A549 (cell line): ENCODE results near the gene GPATCH2. TPM values are rescaled to one million over a fixed set of nuclear protein-coding genes. Genes with fewer than 3 reads are reported as not detected.

Experiments
- ATAC-seq, 2 experiments: fragments of 200-7000 bp in 1 of 2; fragments of >200 bp in 1 of 2; cut with Nextera tagmentation in 1 of 2; cut with Tn5 transposase in 1 of 2; 3 replicates each; pipeline versions ENCODE4 v1.8.0 to v1.9.1; 2018 to 2020; ENCODE audit warnings: mild to moderate bottlenecking in 1 of 2, moderate library complexity in 1 of 2
- CTCF ChIA-PET: fragments of 300-600 bp; sonication (Branson Sonifier 250); formaldehyde crosslinking; extraction: SDS; loops from one replicate; lab custom pipeline; 2021; ENCODE audit warnings: antibody characterized with exemption, inconsistent platforms; lab: Yijun Ruan, JAX
- POLR2A ChIA-PET: fragments of 350-600 bp; formaldehyde crosslinking; extraction: SDS; loops from one replicate; lab custom pipeline; 2021; ENCODE audit warnings: antibody characterized with exemption, inconsistent platforms; lab: Yijun Ruan, JAX
- DNase-seq, 2 experiments: peaks; one replicate each; pipeline versions ENCODE4 v3.0.0 to v3.0.0-alpha.2; 2011 to 2016; ENCODE audit warnings: low read depth in 1 of 2, low spot score in 1 of 2
- FAIRE-seq: peaks from 2 replicates; lab custom pipeline; 2011; peaks lifted over from hg19 to GRCh38; lab: Jason Lieb, UNC
- H3K27ac ChIP-seq, 2 experiments: fragments of >200 bp; sonication (Bioruptor Twin); formaldehyde crosslinking; 3 replicates each; pipeline ENCODE4 v1.5.1; 2016 to 2017
- H3K4me1 ChIP-seq: fragments of >200 bp; sonication (Bioruptor Twin); formaldehyde crosslinking; 3 replicates; pipeline ENCODE4 v1.6.1; 2016
- H3K4me2 ChIP-seq: fragments of >200 bp; sonication (Bioruptor Twin); formaldehyde crosslinking; 3 replicates; pipeline ENCODE4 v1.6.1; 2016
- H3K4me3 ChIP-seq: fragments of >200 bp; sonication (Bioruptor Twin); formaldehyde crosslinking; 3 replicates; pipeline ENCODE4 v1.5.1; 2016
- H3K9me3 ChIP-seq: fragments of >200 bp; sonication (Bioruptor Twin); formaldehyde crosslinking; 3 replicates; pipeline ENCODE4 v1.6.1; 2016
- ATOH8 ChIP-seq: fragments of 250-450 bp; sonication (Bioruptor Pico); IDR thresholded peaks from 2 replicates; pipeline ENCODE4 v1.5.0; 2020; ENCODE audit warnings: low read depth, mild to moderate bottlenecking, moderate library complexity
- BCL3 ChIP-seq: fragments of >200 bp; sonication (Bioruptor Twin); formaldehyde crosslinking; IDR thresholded peaks from 3 replicates; pipeline ENCODE4 v1.6.1; 2016
- CBX8 ChIP-seq: fragments of 200-600 bp; sonication (generic); IDR thresholded peaks from 2 replicates; pipeline ENCODE4 v1.6.1; 2016
- CHD2 ChIP-seq: fragments of 150-350 bp; IDR thresholded peaks from 2 replicates; pipeline ENCODE4 v1.6.1; 2014; ENCODE audit warnings: low read length; ENCODE audit not compliant: partially characterized antibody
- CTCF ChIP-seq: fragments of >200 bp; sonication (Bioruptor Twin); formaldehyde crosslinking; IDR thresholded peaks from 3 replicates; pipeline ENCODE4 v1.5.1; 2016
- E2F6 ChIP-seq: IDR thresholded peaks from 2 replicates; pipeline ENCODE4 v1.6.1; 2012; ENCODE audit warnings: low read depth, borderline replicate concordance
- EHF ChIP-seq: fragments of 250-450 bp; sonication (Bioruptor Pico); IDR thresholded peaks from 2 replicates; pipeline ENCODE4 v1.5.0; 2020; ENCODE audit warnings: mild to moderate bottlenecking
- EHMT2 ChIP-seq: fragments of 200-600 bp; sonication (generic); IDR thresholded peaks from 2 replicates; pipeline ENCODE4 v1.6.1; 2016; ENCODE audit warnings: antibody characterized with exemption, low read depth, mild to moderate bottlenecking, moderate library complexity
- ELK1 ChIP-seq: fragments of 150-350 bp; IDR thresholded peaks from 2 replicates; pipeline ENCODE4 v1.6.1; 2014; ENCODE audit warnings: low read depth, mild to moderate bottlenecking, low read length
- EP300 ChIP-seq, 2 experiments: fragments of >200 bp; sonication (Bioruptor Twin); formaldehyde crosslinking; IDR thresholded peaks; 2 replicates in 1 of 2; 3 replicates in 1 of 2; pipeline ENCODE4 v1.6.1; 2016 to 2017
- FOSB ChIP-seq: fragments of 250-450 bp; sonication (Bioruptor Pico); IDR thresholded peaks from 2 replicates; pipeline ENCODE4 v1.5.0; 2020; ENCODE audit warnings: mild to moderate bottlenecking, moderate library complexity
- FOXS1 ChIP-seq: fragments of 250-450 bp; sonication (Bioruptor Pico); IDR thresholded peaks from 2 replicates; pipeline ENCODE4 v1.5.0; 2020; ENCODE audit warnings: mild to moderate bottlenecking, moderate library complexity
- HDAC2 ChIP-seq: fragments of 200-600 bp; sonication (generic); IDR thresholded peaks from 2 replicates; pipeline ENCODE4 v1.6.1; 2016
- HMGXB4 ChIP-seq: fragments of 250-450 bp; sonication (Bioruptor Pico); IDR thresholded peaks from 2 replicates; pipeline ENCODE4 v1.5.0; 2021; ENCODE audit warnings: mild to moderate bottlenecking, moderate library complexity, borderline replicate concordance
- JUN ChIP-seq, 2 experiments: fragments of >200 bp; sonication (Bioruptor Twin); formaldehyde crosslinking; IDR thresholded peaks; 2 replicates in 1 of 2; 3 replicates in 1 of 2; pipeline ENCODE4 v1.6.1; 2016 to 2017
- JUNB ChIP-seq: fragments of >200 bp; sonication (Bioruptor Twin); formaldehyde crosslinking; IDR thresholded peaks from 2 replicates; pipeline ENCODE4 v1.6.1; 2016
- MAFK ChIP-seq: fragments of 450-650 bp; IDR thresholded peaks from 2 replicates; pipeline ENCODE4 v1.6.1; 2014; ENCODE audit not compliant: partially characterized antibody
- MYC ChIP-seq: IDR thresholded peaks from 2 replicates; pipeline ENCODE4 v1.6.1; 2012; ENCODE audit warnings: mild to moderate bottlenecking, inconsistent platforms, low read length, improper control_type of control experiment, borderline replicate concordance
- NFE2L2 ChIP-seq: fragments of 150-350 bp; conservative IDR thresholded peaks from 2 replicates; pipeline ENCODE4 v1.6.1; 2014; ENCODE audit warnings: low read length
- PHF8 ChIP-seq: fragments of 200-600 bp; sonication (generic); IDR thresholded peaks from 2 replicates; pipeline ENCODE4 v1.6.1; 2016; ENCODE audit warnings: low read depth, mild to moderate bottlenecking, antibody characterized with exemption, moderate library complexity, borderline replicate concordance
- POLR2A ChIP-seq: IDR thresholded peaks from 2 replicates; pipeline ENCODE4 v1.6.1; 2012; ENCODE audit warnings: mild to moderate bottlenecking, low read length
- POLR2AphosphoS2 ChIP-seq: conservative IDR thresholded peaks from 2 replicates; pipeline ENCODE4 v1.6.1; 2012; ENCODE audit warnings: low read length, improper control_type of control experiment, inconsistent platforms
- RNF2 ChIP-seq: fragments of 200-600 bp; sonication (generic); IDR thresholded peaks from 2 replicates; pipeline ENCODE4 v1.6.1; 2016; ENCODE audit warnings: low read depth, mild to moderate bottlenecking, antibody characterized with exemption, moderate library complexity, borderline replicate concordance
- SMC3 ChIP-seq: fragments of >200 bp; sonication (Bioruptor Twin); formaldehyde crosslinking; IDR thresholded peaks from 3 replicates; pipeline ENCODE4 v1.6.1; 2018; ENCODE audit warnings: inconsistent platforms
- WGBS: methylation state at CpG from one replicate; pipeline ENCODE4 v1.1.6; 2017; ENCODE audit errors: missing lambda C conversion rate; 5-methylcytosine and 5-hydroxymethylcytosine counted together
- polyA plus RNA-seq, 4 experiments: library from polyadenylated mRNA; depleted of rRNA in 3 of 4; stranded (reverse); fragments of >200 nt; fragmentation: RNase III in 1 of 4; extraction: RNeasy Plus Mini Kit Qiagen cat#74134 plus additional on column Dnase treatment in 1 of 4; gene quantifications; 2 replicates in 3 of 4; 3 replicates in 1 of 4; pipeline ENCODE4 v1.2.3, GENCODE V29; 2011 to 2017

GPATCH2 gene
- polyA plus RNA-seq, 2 of the 4 experiments (the other 2 are of a cell fraction) = 10.8 to 18.6 TPM

GRCh38 chr1:217462666-217463065, 168.2 kb downstream of the GPATCH2 start:
- no peak overlapping the region for H3K27ac ChIP-seq
- no peaks in the 10 kb centered on the region for H3K4me1 ChIP-seq
- ChIA-PET CTCF (interaction anchor here (0.8 kb wide), 1 partner anchor 13 kb away, joined by 3 read pairs; no protein-coding TSS in a partner anchor), POLR2A (no interaction called here)
- ATAC-seq = no peak
- H3K9me3 ChIP-seq = peaks cover 6% of the 10 kb centered on the region; the same call in 2 of the 3 replicates
- no peak for DNase-seq
- 91% methylated on average over 1 of the region's 1 CpG for WGBS
- TF ChIP-seq ELK1 (no peak), FOXS1 (CRISPR knock-in tag) (no peak), EP300 (IDR thresholded peaks at IDR 0.05) (no peak), EHMT2 (no peak), CBX8 (no peak), E2F6 (no peak)
- TF ChIP-seq, all 56 proteins: peak for 0
- Histone ChIP-seq H3K4me3 (no peak overlapping the region), H3K4me2 (no peak overlapping the region)
- FAIRE-seq = no peak

- Histone ChIP-seq H3K4me1 (no peaks in the 10 kb centered on the region), H3K9me3 (peaks cover 6% of the 10 kb centered on the region; the same call in 2 of the 3 replicates), H3K4me3 (no peak overlapping the region), H3K4me2 (no peak overlapping the region), H3K27ac (no peak overlapping the region)
- DNase-seq (no peak), FAIRE-seq (no peak), ATAC-seq (no peak)
- no peak for TF ChIP-seq RNF2
- TF ChIP-seq ATOH8 = no peak
- TF ChIP-seq NFE2L2 = no peak
- TF ChIP-seq POLR2A = no peak
- TF ChIP-seq EHF (CRISPR knock-in tag) = no peak
- no peak for TF ChIP-seq SMC3
- TF ChIP-seq MYC = no peak
- TF ChIP-seq BCL3 = no peak
- no peak for TF ChIP-seq PHF8
- TF ChIP-seq MAFK = no peak
- ChIA-PET POLR2A (no interaction called here), CTCF (no interaction called here)
- 31% methylated on average over 2 of the region's 2 CpGs for WGBS
Observed at GRCh38 chr1:217462159-217462558, 168.7 kb downstream of the GPATCH2 start.

GRCh38 chr1:217457016-217457415, 173.9 kb downstream of the GPATCH2 start:
- ATAC-seq (no peak), FAIRE-seq (no peak), DNase-seq (no peak)
- Histone ChIP-seq H3K9me3 (no peaks in the 10 kb centered on the region), H3K4me1 (no peaks in the 10 kb centered on the region), H3K27ac (no peak overlapping the region), H3K4me2 (no peak overlapping the region), H3K4me3 (no peak overlapping the region)
- TF ChIP-seq HDAC2 = no peak
- TF ChIP-seq CHD2 = no peak
- no peak for TF ChIP-seq FOSB (CRISPR knock-in tag)
- no peak for TF ChIP-seq CTCF
- no peak for TF ChIP-seq PHF8
- no peak for TF ChIP-seq HMGXB4 (CRISPR knock-in tag)
- no peak for TF ChIP-seq POLR2AphosphoS2
- TF ChIP-seq BCL3 = no peak
- TF ChIP-seq RNF2 = no peak
- no peak for TF ChIP-seq JUNB
- TF ChIP-seq JUN (IDR thresholded peaks at IDR 0.05) = no peak
- ChIA-PET CTCF (no interaction called here), POLR2A (no interaction called here)
- WGBS = 93% methylated on average over 2 of the region's 2 CpGs
